Trophoblast cell (in vitro differentiated cells and primary cell): Measurements from ENCODE around the gene ANAPC2.
A peak's percentile ranks its signal among the peaks of the same experiment; 100 is the strongest.

ENCODE experiments used
- DNase-seq, 2 donors: peaks; one replicate each; pipeline ENCODE4 v3.0.0-alpha.2; 2016
- H2AFZ ChIP-seq: 2 replicates; pipeline ENCODE4 v1.6.1; 2013; ENCODE audit warnings: low read length, moderate library complexity, mild to moderate bottlenecking; ENCODE audit not compliant: insufficient read depth, poor library complexity
- H2AK5ac ChIP-seq: 2 replicates; pipeline ENCODE4 v1.6.1; 2013; ENCODE audit warnings: mild to moderate bottlenecking, low read length
- H2BK120ac ChIP-seq: 2 replicates; pipeline ENCODE4 v1.6.1; 2013; ENCODE audit warnings: low read length, mild to moderate bottlenecking, moderate library complexity; ENCODE audit not compliant: insufficient read depth, poor library complexity
- H2BK12ac ChIP-seq: 2 replicates; pipeline ENCODE4 v1.6.1; 2013; ENCODE audit warnings: mild to moderate bottlenecking, low read length, moderate library complexity
- H2BK5ac ChIP-seq: 2 replicates; pipeline ENCODE4 v1.6.1; 2013; ENCODE audit warnings: low read length, low read depth, moderate library complexity, mild to moderate bottlenecking; ENCODE audit not compliant: poor library complexity
- H3K14ac ChIP-seq: 2 replicates; pipeline ENCODE4 v1.6.1; 2013; ENCODE audit warnings: mild to moderate bottlenecking, low read length
- H3K18ac ChIP-seq: 2 replicates; pipeline ENCODE4 v1.6.1; 2013; ENCODE audit warnings: mild to moderate bottlenecking, low read length
- H3K23ac ChIP-seq: 2 replicates; pipeline ENCODE4 v1.6.1; 2013; ENCODE audit warnings: low read length
- H3K27ac ChIP-seq: 2 replicates; pipeline ENCODE4 v1.5.1; 2013; ENCODE audit warnings: low read depth, mild to moderate bottlenecking, inconsistent platforms, low read length, moderate library complexity
- H3K27me3 ChIP-seq: 2 replicates; pipeline ENCODE4 v1.6.1; 2013; ENCODE audit warnings: inconsistent platforms, mild to moderate bottlenecking, low read length, moderate library complexity; ENCODE audit not compliant: insufficient read depth
- H3K36me3 ChIP-seq, 2 experiments: 1 replicate in 1 of 2; 2 replicates in 1 of 2; pipeline ENCODE4 v1.6.1; 2013; ENCODE audit warnings: low read length in 2 of 2, mild to moderate bottlenecking in 2 of 2, moderate library complexity in 1 of 2; ENCODE audit not compliant: insufficient read depth in 2 of 2, control insufficient read depth in 1 of 2
- H3K4ac ChIP-seq: 2 replicates; pipeline ENCODE4 v1.6.1; 2013; ENCODE audit warnings: low read depth, mild to moderate bottlenecking, low read length, moderate library complexity
- H3K4me1 ChIP-seq, 2 experiments: 1 replicate in 1 of 2; 2 replicates in 1 of 2; pipeline ENCODE4 v1.6.1; 2013; ENCODE audit warnings: low read length in 2 of 2, mild to moderate bottlenecking in 2 of 2, moderate library complexity in 1 of 2; ENCODE audit not compliant: insufficient read depth in 2 of 2, control insufficient read depth in 1 of 2
- H3K4me2 ChIP-seq: 2 replicates; pipeline ENCODE4 v1.6.1; 2013; ENCODE audit warnings: inconsistent platforms, mild to moderate bottlenecking, low read length, moderate library complexity
- H3K4me3 ChIP-seq: 2 replicates; pipeline ENCODE4 v1.5.1; 2013; ENCODE audit warnings: mild to moderate bottlenecking, low read depth, low read length, inconsistent platforms
- H3K79me1 ChIP-seq: one replicate; pipeline ENCODE4 v1.6.1; 2013; ENCODE audit warnings: low read length
- H3K79me2 ChIP-seq: 2 replicates; pipeline ENCODE4 v1.6.1; 2013; ENCODE audit warnings: low read length, mild to moderate bottlenecking; ENCODE audit not compliant: control insufficient read depth, insufficient read depth, poor library complexity
- H3K9ac ChIP-seq: 2 replicates; pipeline ENCODE4 v1.6.1; 2013; ENCODE audit warnings: mild to moderate bottlenecking, low read length
- H3K9me3 ChIP-seq: 2 replicates; pipeline ENCODE4 v1.6.1; 2013; ENCODE audit warnings: low read depth, mild to moderate bottlenecking, control low read depth, inconsistent platforms, low read length; ENCODE audit not compliant: insufficient read depth
- H4K12ac ChIP-seq: 2 replicates; pipeline ENCODE4 v1.6.1; 2013; ENCODE audit warnings: low read depth, mild to moderate bottlenecking, low read length, moderate library complexity
- H4K8ac ChIP-seq: 2 replicates; pipeline ENCODE4 v1.6.1; 2013; ENCODE audit warnings: low read depth, mild to moderate bottlenecking, low read length, moderate library complexity
- H4K91ac ChIP-seq: one replicate; pipeline ENCODE4 v1.6.1; 2013; ENCODE audit warnings: low read depth, mild to moderate bottlenecking, low read length, moderate library complexity
- WGBS: extraction: QIAGEN DNeasy Blood & Tissue Kit; methylation state at CpG from one replicate; pipeline ENCODE4 v1.1.7; 2013; ENCODE audit warnings: missing lambda C conversion rate; ENCODE audit not compliant: insufficient read length, insufficient coverage; ENCODE audit errors: extremely low coverage; 5-methylcytosine and 5-hydroxymethylcytosine counted together

ANAPC2 gene

GRCh38 chr9:137226338-137227053 is 38.1 kb upstream of the ANAPC2 start:
- H4K12ac ChIP-seq, result no peak overlapping the region
- H2AFZ ChIP-seq, result no peak overlapping the region
- H3K9ac ChIP-seq, result no peak overlapping the region
- peaks cover 3% of the 10 kb centered on the region for H3K9me3 ChIP-seq
- no peak overlapping the region for H2BK5ac ChIP-seq
- no peaks in the 10 kb centered on the region for H3K36me3 ChIP-seq
- H3K4me2 ChIP-seq, result no peak overlapping the region
- H4K8ac ChIP-seq, result no peak overlapping the region
- DNase-seq, result peak; percentile 96
- no peak overlapping the region for H3K4ac ChIP-seq
- H3K14ac ChIP-seq, result no peak overlapping the region
- peaks cover 19 to 29% of the 10 kb centered on the region in 2 experiments for H3K4me1 ChIP-seq
- no peak overlapping the region for H2BK12ac ChIP-seq
- no peak overlapping the region for H2AK5ac ChIP-seq
- no CpG with 5 or more reads among the region's 18 CpGs for WGBS
- H3K79me2 ChIP-seq, result peaks cover 2% of the 10 kb centered on the region
- no peak overlapping the region for H4K91ac ChIP-seq
- H3K23ac ChIP-seq, result no peak overlapping the region
- no peak overlapping the region for H2BK120ac ChIP-seq
- no peak overlapping the region for H3K27ac ChIP-seq
- H3K79me1 ChIP-seq, result peaks cover 7% of the 10 kb centered on the region
- no peak overlapping the region for H3K18ac ChIP-seq
- H3K27me3 ChIP-seq, result no peaks in the 10 kb centered on the region
- H3K4me3 ChIP-seq, result no peak overlapping the region

DNA sequence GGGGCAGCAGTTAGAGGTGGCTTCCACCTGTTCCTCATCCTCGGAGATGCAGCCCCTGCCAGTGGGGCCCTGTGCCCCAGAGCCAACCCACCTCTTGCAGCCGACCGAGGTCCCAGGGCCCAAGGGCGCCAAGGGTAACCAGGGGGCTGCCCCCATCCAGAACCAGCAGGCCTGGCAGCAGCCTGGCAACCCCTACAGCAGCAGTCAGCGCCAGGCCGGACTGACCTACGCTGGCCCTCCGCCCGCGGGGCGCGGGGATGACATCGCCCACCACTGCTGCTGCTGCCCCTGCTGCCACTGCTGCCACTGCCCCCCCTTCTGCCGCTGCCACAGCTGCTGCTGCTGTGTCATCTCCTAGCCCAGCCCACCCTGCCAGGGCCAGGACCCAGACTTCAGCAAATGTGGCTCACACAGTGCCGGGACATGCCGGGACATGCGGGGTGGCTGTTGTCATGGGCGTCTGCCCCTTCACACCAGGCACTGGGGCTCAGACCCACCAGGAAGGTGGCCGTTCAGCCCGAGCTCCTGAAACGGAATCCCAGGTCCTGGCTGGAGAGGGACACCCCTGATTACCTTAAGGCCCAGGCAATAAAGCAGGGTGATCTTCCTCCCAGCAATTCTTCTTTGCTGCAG is 37.5 kb upstream of the ANAPC2 start:
- peaks cover 8% of the 10 kb centered on the region for H3K79me1 ChIP-seq
- H2AK5ac ChIP-seq, result no peak overlapping the region
- no peak overlapping the region for H3K9ac ChIP-seq
- H3K23ac ChIP-seq, result no peak overlapping the region
- peaks cover 2% of the 10 kb centered on the region for H3K79me2 ChIP-seq
- H4K12ac ChIP-seq, result no peak overlapping the region
- no peak overlapping the region for H2BK5ac ChIP-seq
- H3K4ac ChIP-seq, result no peak overlapping the region
- H3K4me2 ChIP-seq, result no peak overlapping the region
- no peak overlapping the region for H3K4me3 ChIP-seq
- peaks cover 3% of the 10 kb centered on the region for H3K9me3 ChIP-seq
- no peak overlapping the region for H2AFZ ChIP-seq
- H4K91ac ChIP-seq, result no peak overlapping the region
- no peak overlapping the region for H4K8ac ChIP-seq
- H3K36me3 ChIP-seq, result no peaks in the 10 kb centered on the region
- peaks cover 20 to 30% of the 10 kb centered on the region in 2 experiments for H3K4me1 ChIP-seq
- H3K27ac ChIP-seq, result no peak overlapping the region
- H3K27me3 ChIP-seq, result no peaks in the 10 kb centered on the region
- H2BK12ac ChIP-seq, result no peak overlapping the region
- no peak for DNase-seq
- H3K14ac ChIP-seq, result no peak overlapping the region
- H3K18ac ChIP-seq, result no peak overlapping the region
- no peak overlapping the region for H2BK120ac ChIP-seq
- WGBS, result no CpG with 5 or more reads among the region's 21 CpGs

GRCh38 chr9:137224830-137225694 is 36.7 kb upstream of the ANAPC2 start, which contains the start of gene CYSRT1:
Gene CYSRT1 (plus strand): TSS chr9:137225174. CDS start chr9:137225622, 448 bp downstream.
- Histone ChIP-seq H4K8ac (peak within 1 kb of the TSS; percentile 91), H2BK12ac (no peak within 1 kb of the TSS), H3K18ac (no peak within 1 kb of the TSS), H3K79me1 (peaks cover 8% of the 10 kb centered on the region), H3K4me2 (peak within 1 kb of the TSS; percentile 94), H3K9ac (no peak within 1 kb of the TSS), H2BK120ac (no peak within 1 kb of the TSS), H3K4ac (peak within 1 kb of the TSS; percentile 90), H3K4me3 (peak within 1 kb of the TSS; percentile 79), H3K4me1 (peaks cover 20 to 30% of the 10 kb centered on the region in 2 experiments), H2AK5ac (peak within 1 kb of the TSS; percentile 8), H4K12ac (peak within 1 kb of the TSS; percentile 65), H3K79me2 (peaks cover 2% of the 10 kb centered on the region), H3K27ac (no peak within 1 kb of the TSS), H4K91ac (no peak within 1 kb of the TSS), H2BK5ac (no peak within 1 kb of the TSS), H3K36me3 (no peaks in the 10 kb centered on the region), H3K14ac (no peak within 1 kb of the TSS), H2AFZ (no peak within 1 kb of the TSS), H3K27me3 (no peaks in the 10 kb centered on the region), H3K9me3 (peaks cover 3% of the 10 kb centered on the region), H3K23ac (no peak within 1 kb of the TSS)
- WGBS, result no CpG with 5 or more reads among the region's 23 CpGs
- no peak for DNase-seq
